ENCODE results near the gene AQP10. TPM values are rescaled to one million over a fixed set of nuclear protein-coding genes. Genes with fewer than 3 reads are reported as not detected.

The AQP10 gene
- total and polyA plus RNA-seq, 9 of the 15 experiments (the other 6 are each of a cell fraction or from before 2014, with no cell fraction given) = 0.37 to 9.7 (median 1.9) TPM

DNA sequence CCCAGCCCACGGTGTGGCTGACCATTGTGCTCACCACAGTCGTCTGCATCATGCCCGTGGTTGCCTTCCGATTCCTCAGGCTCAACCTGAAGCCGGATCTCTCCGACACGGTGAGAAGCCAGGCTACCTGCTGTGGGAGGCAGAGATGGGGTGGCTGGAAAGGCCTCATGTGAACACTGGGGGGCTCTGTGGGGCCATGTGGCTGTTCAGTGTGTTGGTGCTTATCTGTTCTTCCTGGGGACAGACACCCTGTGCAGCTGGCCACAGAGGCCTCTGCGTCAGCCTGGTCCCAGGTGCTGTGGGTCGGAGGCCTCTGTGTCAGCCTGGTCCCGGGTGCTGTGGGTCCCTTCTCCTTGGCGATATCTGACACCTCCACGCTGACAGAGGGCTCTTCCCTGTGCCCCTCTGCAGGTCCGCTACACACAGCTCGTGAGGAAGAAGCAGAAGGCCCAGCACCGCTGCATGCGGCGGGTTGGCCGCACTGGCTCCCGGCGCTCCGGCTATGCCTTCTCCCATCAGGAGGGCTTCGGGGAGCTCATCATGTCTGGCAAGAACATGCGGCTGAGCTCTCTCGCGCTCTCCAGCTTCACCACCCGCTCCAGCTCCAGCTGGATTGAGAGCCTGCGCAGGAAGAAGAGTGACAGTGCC lies 27.7 kb downstream of the AQP10 start (continued):
- TF ChIP-seq NFIC (IDR thresholded peaks at IDR 0.05) = peak; percentile 45
- TF ChIP-seq CC2D1A (IDR thresholded peaks at IDR 0.05) = peak; percentile 55; the same call in 1 of the 2 replicates
- TF ChIP-seq, protein P1, sequence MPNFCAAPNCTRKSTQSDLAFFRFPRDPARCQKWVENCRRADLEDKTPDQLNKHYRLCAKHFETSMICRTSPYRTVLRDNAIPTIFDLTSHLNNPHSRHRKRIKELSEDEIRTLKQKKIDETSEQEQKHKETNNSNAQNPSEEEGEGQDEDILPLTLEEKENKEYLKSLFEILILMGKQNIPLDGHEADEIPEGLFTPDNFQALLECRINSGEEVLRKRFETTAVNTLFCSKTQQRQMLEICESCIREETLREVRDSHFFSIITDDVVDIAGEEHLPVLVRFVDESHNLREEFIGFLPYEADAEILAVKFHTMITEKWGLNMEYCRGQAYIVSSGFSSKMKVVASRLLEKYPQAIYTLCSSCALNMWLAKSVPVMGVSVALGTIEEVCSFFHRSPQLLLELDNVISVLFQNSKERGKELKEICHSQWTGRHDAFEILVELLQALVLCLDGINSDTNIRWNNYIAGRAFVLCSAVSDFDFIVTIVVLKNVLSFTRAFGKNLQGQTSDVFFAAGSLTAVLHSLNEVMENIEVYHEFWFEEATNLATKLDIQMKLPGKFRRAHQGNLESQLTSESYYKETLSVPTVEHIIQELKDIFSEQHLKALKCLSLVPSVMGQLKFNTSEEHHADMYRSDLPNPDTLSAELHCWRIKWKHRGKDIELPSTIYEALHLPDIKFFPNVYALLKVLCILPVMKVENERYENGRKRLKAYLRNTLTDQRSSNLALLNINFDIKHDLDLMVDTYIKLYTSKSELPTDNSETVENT (CRISPR knock-in tag; IDR thresholded peaks at IDR 0.05) = no peak
- no peak for TF ChIP-seq ZNF57 (CRISPR knock-in tag; IDR thresholded peaks at IDR 0.05)
- peak; percentile 48; the same call in 1 of the 2 replicates for TF ChIP-seq RB1 (IDR thresholded peaks at IDR 0.05; ENCODE audit: low read depth)
- TF ChIP-seq, protein P2, sequence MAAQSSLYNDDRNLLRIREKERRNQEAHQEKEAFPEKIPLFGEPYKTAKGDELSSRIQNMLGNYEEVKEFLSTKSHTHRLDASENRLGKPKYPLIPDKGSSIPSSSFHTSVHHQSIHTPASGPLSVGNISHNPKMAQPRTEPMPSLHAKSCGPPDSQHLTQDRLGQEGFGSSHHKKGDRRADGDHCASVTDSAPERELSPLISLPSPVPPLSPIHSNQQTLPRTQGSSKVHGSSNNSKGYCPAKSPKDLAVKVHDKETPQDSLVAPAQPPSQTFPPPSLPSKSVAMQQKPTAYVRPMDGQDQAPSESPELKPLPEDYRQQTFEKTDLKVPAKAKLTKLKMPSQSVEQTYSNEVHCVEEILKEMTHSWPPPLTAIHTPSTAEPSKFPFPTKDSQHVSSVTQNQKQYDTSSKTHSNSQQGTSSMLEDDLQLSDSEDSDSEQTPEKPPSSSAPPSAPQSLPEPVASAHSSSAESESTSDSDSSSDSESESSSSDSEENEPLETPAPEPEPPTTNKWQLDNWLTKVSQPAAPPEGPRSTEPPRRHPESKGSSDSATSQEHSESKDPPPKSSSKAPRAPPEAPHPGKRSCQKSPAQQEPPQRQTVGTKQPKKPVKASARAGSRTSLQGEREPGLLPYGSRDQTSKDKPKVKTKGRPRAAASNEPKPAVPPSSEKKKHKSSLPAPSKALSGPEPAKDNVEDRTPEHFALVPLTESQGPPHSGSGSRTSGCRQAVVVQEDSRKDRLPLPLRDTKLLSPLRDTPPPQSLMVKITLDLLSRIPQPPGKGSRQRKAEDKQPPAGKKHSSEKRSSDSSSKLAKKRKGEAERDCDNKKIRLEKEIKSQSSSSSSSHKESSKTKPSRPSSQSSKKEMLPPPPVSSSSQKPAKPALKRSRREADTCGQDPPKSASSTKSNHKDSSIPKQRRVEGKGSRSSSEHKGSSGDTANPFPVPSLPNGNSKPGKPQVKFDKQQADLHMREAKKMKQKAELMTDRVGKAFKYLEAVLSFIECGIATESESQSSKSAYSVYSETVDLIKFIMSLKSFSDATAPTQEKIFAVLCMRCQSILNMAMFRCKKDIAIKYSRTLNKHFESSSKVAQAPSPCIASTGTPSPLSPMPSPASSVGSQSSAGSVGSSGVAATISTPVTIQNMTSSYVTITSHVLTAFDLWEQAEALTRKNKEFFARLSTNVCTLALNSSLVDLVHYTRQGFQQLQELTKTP (IDR thresholded peaks at IDR 0.05; ENCODE audit: low read depth in 1 of 2, partially characterized antibody in 2 of 2) = no peak
- no peak for TF ChIP-seq HNRNPUL1 (IDR thresholded peaks at IDR 0.05; ENCODE audit: low read length)
- TF ChIP-seq JUND (IDR thresholded peaks at IDR 0.05; ENCODE audit: borderline replicate concordance, low read depth, low read length) = peak; percentile 38; the same call in 1 of the 2 replicates
- no peak for TF ChIP-seq JUND (tag; IDR thresholded peaks at IDR 0.05; ENCODE audit: borderline replicate concordance, low read depth, low read length)
- no peak for TF ChIP-seq ZNF695 (CRISPR knock-in tag; IDR thresholded peaks at IDR 0.05)
- TF ChIP-seq SNIP1 (IDR thresholded peaks at IDR 0.05; ENCODE audit: low read depth) = no peak
- TF ChIP-seq ZNF23 (CRISPR knock-in tag; IDR thresholded peaks at IDR 0.05) = no peak
- 0 out of 2 replicates have a peak, but pooled peaks have one; percentile 22 for TF ChIP-seq ZNF384 (IDR thresholded peaks at IDR 0.05; ENCODE audit: low read depth, low read length)
- TF ChIP-seq, protein P3, sequence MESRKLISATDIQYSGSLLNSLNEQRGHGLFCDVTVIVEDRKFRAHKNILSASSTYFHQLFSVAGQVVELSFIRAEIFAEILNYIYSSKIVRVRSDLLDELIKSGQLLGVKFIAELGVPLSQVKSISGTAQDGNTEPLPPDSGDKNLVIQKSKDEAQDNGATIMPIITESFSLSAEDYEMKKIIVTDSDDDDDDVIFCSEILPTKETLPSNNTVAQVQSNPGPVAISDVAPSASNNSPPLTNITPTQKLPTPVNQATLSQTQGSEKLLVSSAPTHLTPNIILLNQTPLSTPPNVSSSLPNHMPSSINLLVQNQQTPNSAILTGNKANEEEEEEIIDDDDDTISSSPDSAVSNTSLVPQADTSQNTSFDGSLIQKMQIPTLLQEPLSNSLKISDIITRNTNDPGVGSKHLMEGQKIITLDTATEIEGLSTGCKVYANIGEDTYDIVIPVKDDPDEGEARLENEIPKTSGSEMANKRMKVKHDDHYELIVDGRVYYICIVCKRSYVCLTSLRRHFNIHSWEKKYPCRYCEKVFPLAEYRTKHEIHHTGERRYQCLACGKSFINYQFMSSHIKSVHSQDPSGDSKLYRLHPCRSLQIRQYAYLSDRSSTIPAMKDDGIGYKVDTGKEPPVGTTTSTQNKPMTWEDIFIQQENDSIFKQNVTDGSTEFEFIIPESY (CRISPR knock-in tag; IDR thresholded peaks at IDR 0.05) = peak; percentile 74
- TF ChIP-seq ASH1L (IDR thresholded peaks at IDR 0.05; ENCODE audit: borderline replicate concordance, low read depth, partially characterized antibody) = no peak
- peak; percentile 37 for TF ChIP-seq RBFOX2 (IDR thresholded peaks at IDR 0.05; ENCODE audit: low read depth, low read length)
- TF ChIP-seq CREM (IDR thresholded peaks at IDR 0.05; ENCODE audit: low read depth) = peak; percentile 55; the same call in 1 of the 2 replicates
- no peak for TF ChIP-seq FOXK1 (CRISPR knock-in tag; IDR thresholded peaks at IDR 0.05; ENCODE audit: borderline replicate concordance)
- peak; percentile 38 for TF ChIP-seq ARID1B (IDR thresholded peaks at IDR 0.05)
